PFSK-1 (cell line): Measurements from ENCODE around the gene SLC29A1.

ENCODE experiments used
- POLR2AphosphoS5 ChIP-seq: IDR thresholded peaks from 2 replicates; pipeline ENCODE4 v1.6.1; 2012; ENCODE audit warnings: low read depth, mild to moderate bottlenecking, control low read depth, low read length, moderate library complexity
- SIN3A ChIP-seq: IDR thresholded peaks from 2 replicates; pipeline ENCODE4 v1.6.1; 2012; ENCODE audit warnings: mild to moderate bottlenecking, low read length, moderate library complexity, borderline replicate concordance; ENCODE audit not compliant: insufficient read depth
- TAF1 ChIP-seq: IDR thresholded peaks from 2 replicates; pipeline ENCODE4 v1.6.1; 2012; ENCODE audit warnings: low read length, control low read depth, borderline replicate concordance; ENCODE audit not compliant: insufficient read depth
- TF ChIP-seq, protein P1 (sequence below), 2 experiments: IDR thresholded peaks; 2 replicates each; pipeline versions ENCODE4 v1.6.1 to v1.8.0; 2011 to 2012; ENCODE audit warnings: low read depth in 2 of 2, low read length in 2 of 2, control low read depth in 1 of 2, inconsistent platforms in 1 of 2, mild to moderate bottlenecking in 1 of 2, moderate library complexity in 1 of 2; ENCODE audit not compliant: insufficient read depth in 1 of 2

DNA sequence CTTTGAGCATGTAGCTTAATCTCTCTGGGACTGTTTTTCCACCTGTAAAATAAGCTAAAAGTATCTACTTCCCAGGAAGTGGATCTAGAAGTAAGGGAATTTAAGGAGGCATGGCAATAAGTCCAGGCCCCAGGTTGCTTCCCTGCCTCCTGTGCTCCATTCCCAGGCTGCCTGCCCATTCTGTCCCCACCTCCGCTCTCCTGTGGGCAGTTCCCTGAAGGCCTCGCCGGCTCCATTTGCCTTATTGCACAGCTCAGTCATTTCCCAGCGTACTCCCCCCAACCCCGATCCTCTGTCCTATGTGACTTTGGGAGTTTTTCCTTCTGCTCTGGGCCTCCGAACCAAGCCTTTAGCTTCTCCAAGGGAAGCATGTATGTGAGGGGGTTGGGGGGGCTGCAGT, 4.6 kb downstream of the SLC29A1 start:
- TF ChIP-seq POLR2AphosphoS5 (no peak), SIN3A (no peak), TAF1 (no peak)
- TF ChIP-seq, protein P1, sequence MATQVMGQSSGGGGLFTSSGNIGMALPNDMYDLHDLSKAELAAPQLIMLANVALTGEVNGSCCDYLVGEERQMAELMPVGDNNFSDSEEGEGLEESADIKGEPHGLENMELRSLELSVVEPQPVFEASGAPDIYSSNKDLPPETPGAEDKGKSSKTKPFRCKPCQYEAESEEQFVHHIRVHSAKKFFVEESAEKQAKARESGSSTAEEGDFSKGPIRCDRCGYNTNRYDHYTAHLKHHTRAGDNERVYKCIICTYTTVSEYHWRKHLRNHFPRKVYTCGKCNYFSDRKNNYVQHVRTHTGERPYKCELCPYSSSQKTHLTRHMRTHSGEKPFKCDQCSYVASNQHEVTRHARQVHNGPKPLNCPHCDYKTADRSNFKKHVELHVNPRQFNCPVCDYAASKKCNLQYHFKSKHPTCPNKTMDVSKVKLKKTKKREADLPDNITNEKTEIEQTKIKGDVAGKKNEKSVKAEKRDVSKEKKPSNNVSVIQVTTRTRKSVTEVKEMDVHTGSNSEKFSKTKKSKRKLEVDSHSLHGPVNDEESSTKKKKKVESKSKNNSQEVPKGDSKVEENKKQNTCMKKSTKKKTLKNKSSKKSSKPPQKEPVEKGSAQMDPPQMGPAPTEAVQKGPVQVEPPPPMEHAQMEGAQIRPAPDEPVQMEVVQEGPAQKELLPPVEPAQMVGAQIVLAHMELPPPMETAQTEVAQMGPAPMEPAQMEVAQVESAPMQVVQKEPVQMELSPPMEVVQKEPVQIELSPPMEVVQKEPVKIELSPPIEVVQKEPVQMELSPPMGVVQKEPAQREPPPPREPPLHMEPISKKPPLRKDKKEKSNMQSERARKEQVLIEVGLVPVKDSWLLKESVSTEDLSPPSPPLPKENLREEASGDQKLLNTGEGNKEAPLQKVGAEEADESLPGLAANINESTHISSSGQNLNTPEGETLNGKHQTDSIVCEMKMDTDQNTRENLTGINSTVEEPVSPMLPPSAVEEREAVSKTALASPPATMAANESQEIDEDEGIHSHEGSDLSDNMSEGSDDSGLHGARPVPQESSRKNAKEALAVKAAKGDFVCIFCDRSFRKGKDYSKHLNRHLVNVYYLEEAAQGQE (IDR thresholded peaks at IDR 0.05; ENCODE audit: insufficient read depth in 1 of 2, low read depth in 2 of 2, low read length in 2 of 2): no peak
